DND-41 (cell line): ENCODE results near the gene CEL.
"Not testable (repeated sequence)": the region's sequence is repeated elsewhere in the genome, so short reads cannot be mapped to it uniquely, and the experiment has no call there.

Experiments used
- ATAC-seq: fragments of 200-7000 bp; cut with Tn5 transposase; 3 replicates; pipeline ENCODE4 v1.9.1; 2021; ENCODE audit warnings: low read depth; ENCODE audit not compliant: insufficient read depth
- DNase-seq: peaks from one replicate; pipeline ENCODE4 v3.0.0-alpha.2; 2020
- H2AFZ ChIP-seq: 2 replicates; pipeline ENCODE4 v1.6.0; 2012; ENCODE audit warnings: low read depth, low read length
- H3K27ac ChIP-seq: 2 replicates; pipeline ENCODE4 v1.5.1; 2012; ENCODE audit warnings: low read length, inconsistent platforms
- H3K27me3 ChIP-seq: fragments of 200-600 bp; sonication (generic); 2 replicates; pipeline ENCODE4 v1.6.0; 2012; ENCODE audit warnings: low read length, mild to moderate bottlenecking, inconsistent platforms; ENCODE audit not compliant: insufficient read depth, poor library complexity
- H3K36me3 ChIP-seq: 2 replicates; pipeline ENCODE4 v1.5.1; 2012; ENCODE audit warnings: low read length, inconsistent platforms; ENCODE audit not compliant: insufficient read depth
- H3K4me1 ChIP-seq: 2 replicates; pipeline ENCODE4 v1.5.1; 2012; ENCODE audit warnings: mild to moderate bottlenecking, low read length; ENCODE audit not compliant: insufficient read depth
- H3K4me2 ChIP-seq: 2 replicates; pipeline ENCODE4 v1.6.0; 2012; ENCODE audit warnings: mild to moderate bottlenecking, moderate library complexity, low read length, inconsistent platforms; ENCODE audit not compliant: insufficient read depth
- H3K4me3 ChIP-seq, 2 experiments: fragments of 200-600 bp in 1 of 2; shearing (Covaris generic) in 1 of 2; 2 replicates each; pipeline ENCODE4 v1.5.1; 2012 to 2016; ENCODE audit warnings: inconsistent platforms in 2 of 2, low read length in 2 of 2, mild to moderate bottlenecking in 2 of 2, low read depth in 1 of 2, moderate library complexity in 1 of 2
- H3K79me2 ChIP-seq: 2 replicates; pipeline ENCODE4 v1.6.0; 2012; ENCODE audit warnings: low read length, inconsistent platforms; ENCODE audit not compliant: insufficient read depth
- H3K9ac ChIP-seq: 2 replicates; pipeline ENCODE4 v1.6.0; 2012; ENCODE audit warnings: low read depth, mild to moderate bottlenecking, inconsistent platforms, low read length, moderate library complexity
- H3K9me3 ChIP-seq: 2 replicates; pipeline ENCODE4 v1.5.1; 2012; ENCODE audit warnings: low read length, moderate library complexity, mild to moderate bottlenecking, inconsistent platforms; ENCODE audit not compliant: insufficient read depth, severe bottlenecking
- H4K20me1 ChIP-seq: 2 replicates; pipeline ENCODE4 v1.6.0; 2012; ENCODE audit warnings: low read length; ENCODE audit not compliant: insufficient read depth
- EZH2 ChIP-seq: IDR thresholded peaks from 3 replicates; pipeline ENCODE4 v1.6.1; 2012; ENCODE audit warnings: borderline replicate concordance, low read depth, mild to moderate bottlenecking, moderate library complexity, low read length, inconsistent platforms; ENCODE audit not compliant: severe bottlenecking
- TF ChIP-seq, protein P1 (sequence below): IDR thresholded peaks from 2 replicates; pipeline ENCODE4 v1.5.1; 2012; ENCODE audit warnings: borderline replicate concordance, low read length, moderate library complexity, mild to moderate bottlenecking; ENCODE audit not compliant: poor library complexity, severe bottlenecking; ENCODE audit errors: extremely low read depth

The CEL gene

DNA sequence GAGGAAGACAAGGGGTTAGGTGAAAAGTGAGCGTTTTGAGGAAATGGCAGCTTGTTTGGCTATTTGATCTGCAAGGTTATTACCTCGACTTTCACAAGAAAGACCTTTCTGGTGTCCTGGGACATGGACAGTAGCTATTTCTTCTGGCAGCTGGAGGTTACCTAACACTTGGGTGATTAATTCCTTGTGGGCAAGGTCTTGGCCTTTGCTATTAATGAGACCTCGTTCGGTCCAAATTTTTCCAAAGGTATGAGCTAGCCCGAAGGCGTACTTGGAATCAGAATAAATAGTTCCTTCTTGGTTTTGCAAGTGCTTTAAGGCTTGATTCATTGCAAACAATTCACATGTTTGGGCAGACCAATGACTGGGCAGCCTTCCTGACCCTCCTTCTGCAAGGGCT lies 26.1 kb upstream of the CEL start:
- Histone ChIP-seq H4K20me1 (peaks cover 69% of the 10 kb centered on the region), H2AFZ (no peak overlapping the region), H3K27me3 (no peaks in the 10 kb centered on the region), H3K79me2 (peaks cover 95% of the 10 kb centered on the region), H3K4me1 (peaks cover 27% of the 10 kb centered on the region), H3K27ac (no peak overlapping the region), H3K9me3 (no peaks in the 10 kb centered on the region), H3K4me3 (no peak overlapping the region), H3K4me2 (no peak overlapping the region), H3K36me3 (peaks cover 22% of the 10 kb centered on the region; the same call in 1 of the 2 replicates), H3K9ac (no peak overlapping the region)
- DNase-seq (no peak), ATAC-seq (no peak)
- TF ChIP-seq, protein P1, sequence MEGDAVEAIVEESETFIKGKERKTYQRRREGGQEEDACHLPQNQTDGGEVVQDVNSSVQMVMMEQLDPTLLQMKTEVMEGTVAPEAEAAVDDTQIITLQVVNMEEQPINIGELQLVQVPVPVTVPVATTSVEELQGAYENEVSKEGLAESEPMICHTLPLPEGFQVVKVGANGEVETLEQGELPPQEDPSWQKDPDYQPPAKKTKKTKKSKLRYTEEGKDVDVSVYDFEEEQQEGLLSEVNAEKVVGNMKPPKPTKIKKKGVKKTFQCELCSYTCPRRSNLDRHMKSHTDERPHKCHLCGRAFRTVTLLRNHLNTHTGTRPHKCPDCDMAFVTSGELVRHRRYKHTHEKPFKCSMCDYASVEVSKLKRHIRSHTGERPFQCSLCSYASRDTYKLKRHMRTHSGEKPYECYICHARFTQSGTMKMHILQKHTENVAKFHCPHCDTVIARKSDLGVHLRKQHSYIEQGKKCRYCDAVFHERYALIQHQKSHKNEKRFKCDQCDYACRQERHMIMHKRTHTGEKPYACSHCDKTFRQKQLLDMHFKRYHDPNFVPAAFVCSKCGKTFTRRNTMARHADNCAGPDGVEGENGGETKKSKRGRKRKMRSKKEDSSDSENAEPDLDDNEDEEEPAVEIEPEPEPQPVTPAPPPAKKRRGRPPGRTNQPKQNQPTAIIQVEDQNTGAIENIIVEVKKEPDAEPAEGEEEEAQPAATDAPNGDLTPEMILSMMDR: no peak
- no peak for TF ChIP-seq EZH2

DNA sequence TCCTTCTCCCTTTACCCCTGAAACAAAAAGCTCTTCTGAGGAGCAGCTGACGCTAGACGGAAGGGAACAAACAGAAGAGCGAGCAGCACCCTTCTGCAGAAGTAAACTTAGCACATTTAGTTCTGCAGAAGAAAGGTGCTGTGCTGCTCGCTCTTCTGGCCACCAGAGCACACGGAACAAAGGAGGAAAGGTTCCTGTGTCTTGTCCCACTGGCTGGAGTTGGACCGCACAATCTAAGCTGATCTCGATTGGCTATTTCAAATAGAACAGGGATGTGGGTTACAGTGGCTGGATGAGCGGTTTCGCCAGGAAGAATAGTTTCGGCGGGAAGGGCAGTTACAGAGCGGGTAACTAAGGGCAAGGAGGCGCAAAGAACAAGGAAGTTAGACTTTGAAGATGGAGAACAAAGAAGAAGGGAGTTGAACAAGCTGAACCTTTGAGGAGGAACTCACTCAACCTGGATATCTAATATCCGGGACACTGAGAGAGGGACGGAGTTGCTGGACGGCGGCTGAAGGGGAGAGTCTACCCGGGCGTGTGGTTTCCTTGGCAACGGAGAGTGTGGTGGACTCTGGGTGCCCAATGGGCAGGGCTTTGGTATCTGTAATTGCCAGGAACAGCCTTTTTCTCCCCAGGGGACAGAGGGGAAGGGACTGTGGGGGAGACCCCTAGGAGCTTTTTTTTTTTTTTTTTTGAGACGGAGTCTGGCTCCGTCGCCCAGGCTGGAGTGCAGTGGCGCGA lies 23.8 kb upstream of the CEL start:
- peaks cover 10% of the 10 kb centered on the region for H3K4me1 ChIP-seq
- DNase-seq (no peak), ATAC-seq (no peak)
- H3K27me3 ChIP-seq: no peaks in the 10 kb centered on the region
- H3K79me2 ChIP-seq: peaks cover 88% of the 10 kb centered on the region
- no peak overlapping the region for H2AFZ ChIP-seq
- no peak overlapping the region for H3K4me2 ChIP-seq
- no peak overlapping the region for H3K27ac ChIP-seq
- H4K20me1 ChIP-seq: peaks cover 84% of the 10 kb centered on the region
- no peaks in the 10 kb centered on the region for H3K9me3 ChIP-seq
- no peak for TF ChIP-seq EZH2
- TF ChIP-seq, protein P1: no peak
- no peak overlapping the region for H3K4me3 ChIP-seq
- peaks cover 29% of the 10 kb centered on the region for H3K36me3 ChIP-seq
- no peak overlapping the region for H3K9ac ChIP-seq

DNA sequence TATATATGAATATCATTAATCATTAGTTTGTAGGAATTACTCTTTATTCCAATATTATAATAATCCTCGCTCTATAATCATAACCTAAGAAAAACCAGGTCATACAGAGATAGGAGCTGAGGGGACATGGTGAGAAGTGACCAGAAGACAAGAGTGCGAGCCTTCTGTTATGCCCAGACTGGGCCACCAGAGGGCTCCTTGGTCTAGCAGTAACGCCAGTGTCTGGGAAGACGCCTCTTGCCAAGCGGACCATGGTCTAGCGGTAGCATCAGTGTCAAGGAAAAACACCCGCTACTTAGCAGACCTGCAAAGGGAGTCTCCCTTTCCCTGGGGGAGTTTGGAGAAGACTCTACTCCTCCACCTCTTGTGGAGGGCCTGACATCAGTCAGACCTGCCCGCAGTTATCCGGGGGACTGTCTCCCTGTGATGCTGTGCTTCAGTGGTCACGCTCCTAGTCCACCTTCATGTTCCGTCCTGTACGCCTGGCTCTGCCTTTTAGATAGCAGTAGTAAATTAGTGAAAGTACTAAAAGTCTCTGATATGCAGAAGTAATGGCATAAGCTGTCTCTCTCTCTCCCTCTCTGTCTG lies 20.8 kb upstream of the CEL start:
- H3K9me3 ChIP-seq, H3K4me3 ChIP-seq, H3K9ac ChIP-seq, H3K4me1 ChIP-seq, H3K27ac ChIP-seq, ATAC-seq, H3K4me2 ChIP-seq, H3K27me3 ChIP-seq, H2AFZ ChIP-seq: not testable (repeated sequence)
- Histone ChIP-seq H4K20me1 (peaks cover 59% of the 10 kb centered on the region), H3K79me2 (peaks cover 58% of the 10 kb centered on the region), H3K36me3 (peaks cover 53% of the 10 kb centered on the region)
- TF ChIP-seq, protein P1: peak; percentile 56
- peak; percentile 41 for DNase-seq
